GM18517 (cell line): ENCODE measurements around the gene TP53BP2.

Experiments used
- ATAC-seq: cut with Tn5 transposase; IDR thresholded peaks from one replicate; pipeline ENCODE4 v1.9.1; 2021; ENCODE audit warnings: mild to moderate bottlenecking, moderate library complexity; ENCODE audit not compliant: unreplicated experiment

Gene TP53BP2

GRCh38 chr1:223802032-223802431 lies 43.7 kb downstream of the TP53BP2 start:
- no peak for ATAC-seq

GRCh38 chr1:223796210-223796609 lies 49.5 kb downstream of the TP53BP2 start:
- ATAC-seq, result no peak

- no peak for ATAC-seq
Measured at GRCh38 chr1:223794136-223794880, 51.4 kb downstream of the TP53BP2 start.

- no peak for ATAC-seq
Measured at GRCh38 chr1:223793716-223794115, 52.0 kb downstream of the TP53BP2 start.

GRCh38 chr1:223792046-223792445 lies 53.7 kb downstream of the TP53BP2 start:
- ATAC-seq, result no peak

GRCh38 chr1:223788746-223789415 lies 56.9 kb downstream of the TP53BP2 start:
- no peak for ATAC-seq

- ATAC-seq, result no peak
Measured at GRCh38 chr1:223785808-223786207, 59.9 kb downstream of the TP53BP2 start.

- ATAC-seq, result no peak
Measured at GRCh38 chr1:223784541-223784940, 61.2 kb downstream of the TP53BP2 start.

- ATAC-seq, result no peak
Measured at GRCh38 chr1:223783676-223784075, 62.1 kb downstream of the TP53BP2 start.

GRCh38 chr1:223780949-223781348 lies 64.8 kb downstream of the TP53BP2 start:
- ATAC-seq, result no peak

- no peak for ATAC-seq
Measured at GRCh38 chr1:223780318-223780717, 65.4 kb downstream of the TP53BP2 start.

GRCh38 chr1:223776826-223777454 lies 68.8 kb downstream of the TP53BP2 start:
- ATAC-seq, result no peak

- no peak for ATAC-seq
Measured at GRCh38 chr1:223776075-223776814, 69.5 kb downstream of the TP53BP2 start.

GRCh38 chr1:223775711-223776074 lies 70.1 kb downstream of the TP53BP2 start:
- ATAC-seq, result no peak

GRCh38 chr1:223775054-223775453 lies 70.7 kb downstream of the TP53BP2 start:
- no peak for ATAC-seq

GRCh38 chr1:223774134-223774814 lies 71.5 kb downstream of the TP53BP2 start:
- ATAC-seq, result no peak

- no peak for ATAC-seq
Measured at GRCh38 chr1:223772771-223773160, 73.0 kb downstream of the TP53BP2 start.

GRCh38 chr1:223771814-223772770 lies 73.7 kb downstream of the TP53BP2 start:
- no peak for ATAC-seq

- no peak for ATAC-seq
Measured at GRCh38 chr1:223771469-223771813, 74.3 kb downstream of the TP53BP2 start.
